Ovary (tissue), 3 donors: Measurements from ENCODE around the gene DOP1B.

ENCODE experiments used
- CTCF ChIP-seq, 3 donors: fragments of 450-650 bp in 2 of 3; fragments of 200-600 bp in 1 of 3; IDR thresholded peaks; one replicate each; pipeline versions ENCODE4 v1.5.1 to v1.8.0; 2016 to 2022; ENCODE audit warnings: antibody characterized with exemption in 3 of 3, mild to moderate bottlenecking in 1 of 3
- POLR2A ChIP-seq: fragments of 450-650 bp; IDR thresholded peaks from one replicate; pipeline ENCODE4 v1.6.1; 2017; ENCODE audit warnings: antibody characterized with exemption, mild to moderate bottlenecking, moderate library complexity
- donor health status: DM: no; HTN: no; CAD: no.

- TF ChIP-seq CTCF (IDR thresholded peaks at IDR 0.05) (no peak), POLR2A (no peak)
Observed at GRCh38 chr21:36175771-36176565, 19.3 kb downstream of the DOP1B start.
